Measurements from ENCODE around the gene TPD52L1. TPM values are rescaled to one million over a fixed set of nuclear protein-coding genes. Genes with fewer than 3 reads are reported as not detected.
"Not testable (repeated sequence)": the region's sequence is repeated elsewhere in the genome, so short reads cannot be mapped to it uniquely, and the experiment has no call there.

The TPD52L1 gene, protein sequence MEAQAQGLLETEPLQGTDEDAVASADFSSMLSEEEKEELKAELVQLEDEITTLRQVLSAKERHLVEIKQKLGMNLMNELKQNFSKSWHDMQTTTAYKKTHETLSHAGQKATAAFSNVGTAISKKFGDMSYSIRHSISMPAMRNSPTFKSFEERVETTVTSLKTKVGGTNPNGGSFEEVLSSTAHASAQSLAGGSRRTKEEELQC
- 1.4 TPM for total RNA-seq

DNA sequence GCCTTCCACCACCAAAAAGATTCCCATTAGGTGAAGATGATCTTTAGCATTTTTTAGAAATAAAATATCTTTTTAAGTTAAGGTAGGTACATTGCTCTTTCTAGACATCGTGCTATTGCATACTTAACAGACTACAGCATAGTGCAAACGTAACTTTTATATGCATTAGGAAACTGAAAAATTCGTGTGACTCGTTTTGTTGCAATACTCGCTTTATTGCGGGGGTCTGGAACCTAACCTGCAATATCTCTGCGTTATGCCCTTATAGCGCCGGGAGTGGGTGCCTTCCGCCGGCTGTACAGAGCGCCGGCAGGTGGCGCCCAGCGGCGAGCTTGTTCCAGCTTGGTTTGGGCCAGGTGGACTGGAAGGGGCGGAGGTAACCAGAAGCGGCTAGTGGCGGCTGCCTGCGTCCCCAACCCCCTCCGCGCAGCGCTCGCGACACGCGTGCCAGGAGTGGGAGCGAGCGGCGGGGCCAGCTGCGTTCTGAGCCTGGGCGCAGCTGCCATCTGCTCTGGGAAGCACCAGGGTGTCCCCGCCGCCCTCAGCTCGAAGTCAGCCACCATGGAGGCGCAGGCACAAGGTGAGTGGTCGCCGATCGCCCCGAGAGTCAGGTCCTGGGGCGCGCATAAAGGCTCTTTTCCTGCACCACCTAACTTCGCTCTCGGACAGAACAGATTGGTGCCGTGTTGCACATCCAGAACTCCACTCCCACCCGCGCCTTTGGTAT, at the start of gene TPD52L1:
Gene TPD52L1 (plus strand): TSS at position 383 of the 727 bp plus-strand sequence. CDS start 179 bp downstream, at position 562.
- DNase-seq, result peak; percentile 72

DNA sequence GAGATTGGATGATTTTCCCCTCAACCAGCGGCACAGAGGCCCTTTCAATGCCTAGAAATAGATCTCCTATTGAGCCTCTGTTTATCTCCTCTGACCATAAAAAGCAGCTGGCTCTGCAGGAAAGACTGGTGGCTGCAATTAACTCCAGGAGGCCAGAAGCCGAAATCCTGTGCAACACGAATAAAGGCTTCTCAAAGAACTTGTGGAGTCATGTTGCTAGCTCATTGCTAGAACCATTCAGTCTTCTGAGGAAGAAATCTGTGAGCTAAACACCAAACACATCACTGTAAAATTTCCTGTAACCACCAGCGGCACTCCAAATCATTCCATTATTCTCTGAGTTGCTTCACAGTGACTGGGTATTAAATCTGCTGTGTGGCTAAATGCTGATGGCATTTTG, 49.1 kb upstream of the TPD52L1 start:
- no peak for DNase-seq

DNA sequence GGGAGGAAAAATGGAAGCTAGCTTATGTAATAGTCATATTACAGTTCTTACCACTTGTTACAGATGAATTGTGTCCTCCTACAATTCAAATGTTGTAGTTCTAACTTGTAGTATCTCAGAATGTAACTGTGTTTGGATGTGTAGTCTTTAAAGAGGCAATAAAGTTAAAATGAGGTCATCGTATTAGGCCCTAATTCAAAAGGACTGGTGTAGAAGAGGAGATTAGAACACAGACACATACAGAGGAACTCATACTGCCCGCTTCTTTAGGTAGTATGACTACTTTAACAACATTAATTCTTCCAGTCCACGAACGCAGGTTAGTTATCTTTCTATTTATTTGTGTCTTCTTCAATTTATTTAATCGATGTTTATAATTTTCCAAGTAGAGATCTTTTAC, 46.5 kb upstream of the TPD52L1 start:
- DNase-seq, result no peak

DNA sequence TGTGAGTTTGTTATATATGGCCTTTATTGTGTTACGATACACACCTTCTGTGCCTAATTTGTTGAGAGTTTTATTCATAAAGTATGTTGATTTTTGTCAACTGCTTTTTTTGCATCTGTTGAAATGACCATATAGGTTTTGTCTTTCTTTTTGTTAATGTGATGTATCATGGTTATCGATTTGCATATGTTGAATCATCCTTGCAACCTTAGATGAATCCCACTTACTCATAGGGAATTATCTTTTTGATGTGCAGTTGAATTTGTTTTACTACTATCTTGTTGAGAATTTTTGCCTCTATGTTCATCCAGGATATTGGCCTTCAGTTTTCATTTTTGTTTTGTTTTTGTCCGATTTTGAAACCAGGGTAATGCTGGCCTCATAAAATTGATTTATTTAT, 45.7 kb upstream of the TPD52L1 start:
- DNase-seq, result no peak

DNA sequence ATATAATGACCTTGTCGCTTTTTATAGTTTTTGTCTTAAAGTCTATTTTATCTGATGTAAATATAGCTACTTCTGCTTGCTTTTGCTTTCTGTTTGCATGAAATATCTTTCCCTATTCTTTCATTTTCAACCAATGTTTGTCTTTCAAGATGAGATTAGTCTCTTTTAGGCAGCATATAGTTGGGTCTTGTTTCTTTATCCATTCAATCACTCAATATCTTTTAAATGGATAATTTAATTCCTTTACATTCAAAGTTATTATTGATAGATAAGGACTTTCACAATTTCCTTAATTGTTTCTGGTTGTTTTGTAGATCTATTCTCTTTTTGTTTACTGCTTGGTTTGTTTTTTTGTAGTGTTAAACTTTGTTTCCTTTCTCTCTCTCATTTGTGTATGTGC, 43.5 kb upstream of the TPD52L1 start:
- DNase-seq, result no peak

DNA sequence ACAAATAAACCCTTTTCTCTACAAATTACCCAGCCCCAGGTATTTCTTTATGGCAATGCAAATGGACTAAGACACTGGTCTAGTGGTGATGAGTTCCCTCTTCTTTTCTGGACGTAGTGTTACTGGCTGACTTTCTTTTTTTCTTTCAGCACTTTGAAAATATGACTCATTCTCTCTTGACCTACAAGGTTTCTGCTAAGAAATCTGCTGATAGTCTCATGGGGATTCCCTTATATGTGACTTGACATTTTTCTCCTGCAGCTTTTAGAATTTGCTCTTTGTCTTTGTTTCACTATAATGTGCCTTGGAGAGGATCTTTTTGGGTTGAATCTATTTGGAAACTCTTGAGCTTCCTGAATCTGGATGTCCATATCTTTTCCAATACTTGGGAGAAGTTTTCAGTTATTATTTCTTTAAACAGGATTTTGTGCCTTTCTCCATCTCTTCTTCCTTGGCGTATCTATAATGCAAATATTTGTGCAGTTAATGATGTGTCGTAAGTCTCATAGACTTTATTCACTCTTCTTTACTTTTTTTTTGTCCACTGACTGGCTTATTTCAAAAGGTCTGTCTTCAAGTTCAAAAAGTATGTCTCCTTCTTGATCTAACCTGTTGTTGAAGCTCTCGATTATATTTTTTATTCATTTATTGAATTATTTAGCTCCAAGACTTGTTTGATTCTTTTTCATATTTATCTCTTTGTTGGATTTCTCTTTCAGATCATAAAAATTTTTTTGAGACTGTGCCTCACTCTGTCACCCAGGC, 42.2 kb upstream of the TPD52L1 start:
- no peak for DNase-seq

DNA sequence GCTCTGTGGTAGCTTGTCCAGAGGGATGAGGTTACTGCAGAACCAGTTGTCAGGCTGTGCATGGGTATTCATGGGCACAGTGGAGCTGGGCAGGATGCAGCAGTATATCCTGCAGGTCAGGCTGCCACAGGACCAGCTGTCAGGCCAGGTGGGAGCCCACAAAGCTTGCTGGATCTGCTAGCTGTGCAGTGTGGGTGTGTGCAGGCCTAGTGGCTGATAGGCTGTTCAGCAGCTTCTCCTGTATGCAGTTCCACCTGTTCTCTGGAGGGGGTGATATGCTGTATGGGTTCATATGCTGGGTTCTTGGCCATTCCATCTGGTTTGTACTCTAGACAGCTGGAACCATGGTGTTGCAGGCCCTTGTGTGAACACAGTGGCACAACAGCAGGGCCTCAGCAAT, 40.6 kb upstream of the TPD52L1 start:
- DNase-seq, result no peak

DNA sequence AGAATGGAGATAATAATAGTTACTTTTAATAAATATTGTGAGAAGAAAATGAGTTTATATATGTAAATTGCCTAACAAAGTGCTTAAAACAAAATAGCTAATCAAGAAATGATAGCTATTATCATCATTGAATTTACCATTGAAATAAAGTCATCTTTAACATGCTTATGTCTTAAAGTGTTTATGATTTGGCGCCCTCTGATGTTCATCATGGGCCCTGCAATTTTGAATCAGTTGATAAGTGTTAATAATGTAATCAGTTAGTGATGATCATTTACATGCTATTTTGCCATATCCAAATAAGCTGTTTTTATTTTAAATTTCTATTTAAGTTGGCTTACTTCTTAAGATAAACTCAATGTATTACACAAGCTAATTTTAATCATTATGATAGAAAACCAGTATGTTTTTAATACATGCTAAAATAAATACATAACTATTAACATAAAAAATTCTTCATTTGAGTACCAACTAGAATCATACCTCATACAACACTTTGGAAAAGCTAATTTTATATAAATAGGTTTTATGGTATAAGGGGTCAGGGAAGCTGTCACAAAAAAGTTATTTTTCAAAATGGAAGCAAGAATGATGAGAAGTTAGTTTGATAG, 39.2 kb upstream of the TPD52L1 start:
- DNase-seq, result no peak

DNA sequence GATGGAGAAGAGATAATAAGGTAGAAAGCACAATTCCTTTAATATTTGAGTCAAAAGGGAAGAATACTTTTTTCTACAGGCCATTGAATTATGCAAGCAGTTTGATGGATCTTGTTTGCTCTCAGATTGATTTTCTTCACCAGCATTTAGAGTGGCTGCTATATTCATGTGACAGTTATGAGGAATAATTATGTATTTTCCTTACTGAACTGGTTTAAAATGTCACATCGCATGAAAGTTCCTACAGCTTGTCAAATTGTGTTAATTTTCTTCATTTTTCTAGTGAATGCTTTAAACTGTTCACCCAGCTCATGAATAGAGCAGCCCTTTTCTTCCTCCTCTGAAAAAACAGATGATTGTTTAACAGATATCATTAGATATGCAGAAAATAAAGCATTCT, 37.4 kb upstream of the TPD52L1 start:
- no peak for DNase-seq

DNA sequence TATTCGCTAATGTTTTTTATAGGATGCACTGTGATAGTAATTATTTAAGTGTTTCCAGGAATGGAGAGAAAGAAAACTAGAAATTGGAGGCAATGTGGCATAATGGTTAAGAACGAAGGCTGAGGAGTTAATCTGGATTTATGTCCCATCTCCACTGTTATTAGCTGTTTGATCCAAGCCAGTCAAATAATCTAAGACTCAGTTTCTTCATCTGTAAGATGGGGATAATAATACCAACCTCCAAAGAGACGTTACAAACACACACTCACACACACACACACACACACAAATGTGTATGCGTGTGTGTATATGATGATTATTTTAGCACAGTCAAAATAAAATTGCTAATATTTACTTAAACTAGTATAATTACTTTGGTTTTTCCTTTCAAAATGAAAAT, 36.9 kb upstream of the TPD52L1 start:
- DNase-seq, result no peak

DNA sequence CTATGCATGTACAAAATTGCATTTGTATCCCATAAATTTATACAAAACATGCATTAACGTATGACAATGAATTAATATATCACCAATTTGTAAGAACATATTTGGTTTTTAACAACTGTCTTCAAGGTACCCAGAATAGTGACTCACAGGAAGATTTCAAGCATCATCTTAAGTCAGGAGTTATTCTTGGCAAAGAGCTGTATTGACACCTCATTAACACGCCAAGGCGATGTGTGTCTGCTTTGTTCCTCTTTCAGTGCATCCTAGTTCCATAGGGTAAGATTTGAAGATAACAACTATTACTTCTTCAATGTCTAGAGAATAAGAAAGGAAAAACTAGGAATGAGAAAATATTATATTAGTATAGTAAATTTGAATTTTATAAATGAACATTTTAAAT, 35.8 kb upstream of the TPD52L1 start:
- DNase-seq, result no peak

DNA sequence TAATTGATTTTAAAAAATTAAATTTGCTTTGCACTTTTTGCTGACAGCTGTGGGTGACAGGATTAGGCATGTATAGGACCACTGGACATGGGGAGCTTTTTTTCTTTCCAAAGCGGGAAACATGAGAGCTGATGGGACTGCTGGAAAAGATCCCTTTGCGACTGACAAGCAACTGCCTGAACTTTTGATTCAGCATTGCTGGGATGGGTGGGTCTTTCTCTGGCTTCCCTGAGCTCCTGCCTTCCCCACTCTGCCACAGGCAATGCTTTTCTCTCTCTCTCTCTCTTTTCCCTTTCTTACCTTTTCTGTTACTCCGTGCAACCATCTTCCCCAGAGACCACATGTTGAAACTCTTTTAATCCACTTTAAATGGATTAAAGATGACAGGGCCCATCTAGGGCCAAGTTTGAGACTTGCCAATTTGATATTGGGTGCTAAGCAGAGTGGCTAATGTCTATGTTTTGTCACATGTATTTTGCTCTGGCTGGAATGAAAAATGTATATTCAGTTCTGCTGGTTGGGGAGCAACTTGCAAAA, 33.5 kb upstream of the TPD52L1 start:
- no peak for DNase-seq

DNA sequence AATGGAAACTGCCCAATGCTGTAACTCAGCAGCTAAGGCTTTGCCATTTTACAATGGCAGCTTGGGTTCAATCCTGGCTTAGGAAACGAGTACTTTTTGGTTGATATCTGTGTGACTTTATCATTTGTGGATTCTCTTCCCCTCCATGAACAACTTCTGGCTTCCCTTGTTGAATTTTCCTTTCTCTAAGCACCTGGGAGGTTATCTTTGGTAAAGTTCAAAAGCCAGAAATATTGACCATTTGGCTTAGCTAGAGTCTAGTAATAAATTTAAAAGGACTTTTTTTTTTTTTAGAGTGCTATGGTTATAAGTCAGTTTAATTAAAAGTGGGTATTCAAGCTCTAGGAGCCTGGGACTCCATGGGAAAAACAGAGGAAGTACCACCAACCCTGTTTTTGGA, 31.7 kb upstream of the TPD52L1 start:
- DNase-seq, result no peak

DNA sequence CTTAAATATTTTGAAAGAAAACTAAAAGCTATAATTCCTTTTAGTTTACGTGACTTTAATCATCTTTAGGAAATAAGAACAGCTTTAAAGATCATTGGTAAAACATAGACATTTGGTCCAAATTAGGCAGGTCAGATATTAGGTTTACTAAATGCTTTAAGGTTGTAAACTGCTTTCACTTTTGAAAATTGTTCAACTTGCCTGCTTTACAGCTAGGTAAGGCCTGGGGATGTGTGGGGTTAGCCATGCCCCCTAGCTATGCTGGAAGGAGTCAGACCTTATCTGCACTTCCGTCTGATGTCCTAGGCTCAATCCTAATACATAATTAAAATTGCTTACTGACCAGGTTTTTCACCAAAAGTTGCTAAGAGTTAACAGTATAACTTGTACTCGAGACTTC, 30.5 kb upstream of the TPD52L1 start:
- DNase-seq, result no peak

DNA sequence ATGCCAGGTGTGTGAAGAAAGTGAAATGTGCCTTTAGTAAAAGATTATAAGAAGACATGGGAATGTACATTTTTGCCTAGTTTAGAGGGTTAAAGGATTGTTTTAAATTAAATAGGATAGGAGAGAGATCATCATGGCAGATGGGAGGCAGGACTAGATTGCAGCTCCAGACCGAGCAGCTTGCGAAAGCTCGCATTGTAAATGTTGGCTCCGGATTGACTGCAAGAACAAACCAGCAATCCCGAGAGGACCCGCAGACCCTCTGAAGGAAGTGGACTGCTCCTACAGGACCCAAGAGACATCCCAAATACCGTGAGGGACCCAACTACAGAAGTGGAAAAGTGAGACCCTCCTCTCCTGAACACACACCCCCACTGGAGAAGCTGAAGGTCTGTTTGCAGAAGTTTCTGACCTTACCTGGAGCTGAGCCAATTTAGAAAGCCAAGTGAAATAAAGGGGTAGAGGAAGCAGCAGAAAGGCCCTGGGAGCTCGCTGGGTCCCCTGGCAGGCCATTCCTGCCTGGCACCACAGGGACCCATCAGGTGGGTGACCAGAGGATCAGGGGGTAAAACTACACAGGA, 30.0 kb upstream of the TPD52L1 start:
- no peak for DNase-seq

DNA sequence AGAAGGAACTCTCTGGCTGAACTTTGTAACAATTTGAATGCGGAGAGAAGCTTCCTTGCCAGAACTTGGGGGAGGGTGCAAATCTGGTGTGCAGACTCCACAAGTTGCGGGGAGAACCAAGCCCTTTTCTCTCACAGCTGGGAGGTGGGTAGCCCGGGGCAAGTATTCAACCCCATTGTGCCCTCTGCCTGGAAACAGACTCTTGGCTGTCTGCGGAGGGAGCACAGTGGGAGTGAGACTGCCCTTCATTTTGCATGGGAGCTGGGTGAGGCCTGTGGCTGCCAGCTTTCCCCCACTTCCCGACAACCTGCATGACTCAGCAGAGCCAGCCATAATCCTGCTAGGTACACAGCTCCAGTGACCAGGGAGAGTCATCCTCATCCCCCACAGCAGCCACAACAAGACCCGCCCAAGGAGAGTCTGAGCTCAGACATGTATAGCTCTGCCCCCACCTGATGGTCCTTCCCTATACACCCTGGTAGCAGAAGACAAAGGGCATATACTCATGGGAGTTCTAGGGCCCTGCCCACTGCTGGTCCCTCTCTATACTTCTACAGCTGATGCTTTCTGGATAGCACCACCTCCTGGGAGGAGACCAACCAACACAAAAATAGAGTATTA, 29.4 kb upstream of the TPD52L1 start:
- DNase-seq, result no peak

DNA sequence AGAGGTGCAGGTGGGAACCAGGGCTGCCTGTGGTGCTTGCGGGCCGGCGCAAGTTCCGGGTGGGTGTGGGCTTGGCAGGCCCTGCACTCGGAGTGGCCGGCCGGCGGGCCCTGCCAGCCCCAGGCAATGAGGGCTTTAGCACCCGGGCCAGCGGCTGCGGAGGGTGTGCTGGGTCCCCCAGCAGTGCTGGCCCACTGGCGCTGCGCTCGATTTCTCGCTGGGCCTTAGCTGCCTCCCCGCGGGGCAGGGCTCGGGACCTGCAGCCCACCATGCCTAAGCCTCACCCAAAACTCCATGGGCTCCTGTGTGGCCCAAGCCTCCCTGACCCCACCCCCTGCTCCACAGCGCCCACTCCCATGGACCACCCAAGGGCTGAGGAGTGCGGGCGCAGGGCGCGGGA, 27.7 kb upstream of the TPD52L1 start:
- not testable (repeated sequence) for DNase-seq

DNA sequence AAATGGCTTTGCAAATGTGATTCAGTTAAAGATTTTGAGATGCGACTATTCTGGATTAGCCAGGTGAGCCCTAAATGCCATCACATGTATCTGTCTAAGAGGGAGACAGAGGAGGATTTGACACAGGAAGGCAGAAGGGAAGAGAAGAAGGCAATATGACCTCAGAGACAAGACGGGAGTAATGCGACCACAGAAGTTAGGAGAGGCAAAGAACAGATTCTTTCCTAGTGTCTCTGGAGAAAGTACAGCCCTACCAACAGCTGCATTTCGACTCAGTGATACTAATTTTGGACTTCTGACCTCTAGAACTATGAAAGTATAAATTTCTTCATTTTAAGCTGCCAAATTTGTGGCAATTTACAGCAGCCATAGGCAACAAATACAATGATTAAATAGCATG, 24.2 kb upstream of the TPD52L1 start:
- DNase-seq, result no peak

DNA sequence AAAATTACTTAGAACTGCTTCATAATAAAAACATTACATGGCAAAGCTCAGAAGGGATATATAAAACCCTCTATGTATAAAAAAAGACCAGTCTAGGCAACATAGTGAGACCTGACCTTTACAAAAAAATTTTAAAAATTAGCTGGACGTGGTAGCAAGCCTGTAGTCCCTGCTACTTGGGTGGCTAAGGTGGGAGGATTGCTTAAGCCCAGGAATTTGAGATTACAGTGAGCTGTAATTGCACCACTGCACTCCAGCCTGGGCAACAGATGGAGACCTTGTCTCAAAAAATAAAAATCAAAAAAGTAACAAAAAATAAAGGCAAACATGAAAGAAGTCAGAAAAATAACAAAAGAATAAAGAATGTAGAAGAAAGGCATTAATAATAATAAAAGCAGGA, 21.5 kb upstream of the TPD52L1 start:
- DNase-seq, result no peak

DNA sequence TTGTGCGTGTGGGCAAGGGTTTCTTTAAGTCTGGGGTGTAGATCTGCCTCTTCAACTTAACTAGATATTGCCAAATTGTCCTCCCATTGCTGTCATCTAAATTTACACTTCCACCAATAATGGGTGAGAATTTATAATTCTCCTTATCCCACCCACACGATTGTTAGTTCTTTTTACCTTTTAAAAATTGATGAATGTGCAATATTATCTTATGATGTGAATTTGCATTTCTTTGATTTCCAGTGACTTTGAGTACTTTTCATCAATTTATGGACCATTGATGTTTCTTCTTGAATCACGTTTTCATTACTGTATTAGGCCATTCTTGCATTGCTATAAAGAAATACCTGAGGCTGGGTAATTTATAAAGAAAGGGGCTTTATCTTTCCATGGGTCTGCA, 17.2 kb upstream of the TPD52L1 start:
- no peak for DNase-seq

DNA sequence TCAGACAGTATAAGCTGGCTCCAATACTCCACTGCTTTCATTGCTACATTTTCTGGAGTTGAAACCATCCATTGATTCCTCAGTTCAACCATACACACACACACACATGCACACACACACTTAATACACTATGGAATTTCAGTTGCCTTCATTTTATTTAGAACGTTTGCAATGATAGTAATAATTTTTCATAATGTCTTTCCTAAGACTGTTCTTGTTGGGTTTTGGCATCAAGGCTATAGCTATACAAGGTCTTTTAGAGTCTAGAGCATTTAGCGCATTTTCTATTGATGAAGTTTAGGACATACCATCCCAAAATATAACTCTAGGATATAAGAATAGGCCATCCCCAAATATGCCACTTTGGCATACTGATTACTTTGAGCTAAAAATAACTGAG, 15.5 kb upstream of the TPD52L1 start:
- no peak for DNase-seq

DNA sequence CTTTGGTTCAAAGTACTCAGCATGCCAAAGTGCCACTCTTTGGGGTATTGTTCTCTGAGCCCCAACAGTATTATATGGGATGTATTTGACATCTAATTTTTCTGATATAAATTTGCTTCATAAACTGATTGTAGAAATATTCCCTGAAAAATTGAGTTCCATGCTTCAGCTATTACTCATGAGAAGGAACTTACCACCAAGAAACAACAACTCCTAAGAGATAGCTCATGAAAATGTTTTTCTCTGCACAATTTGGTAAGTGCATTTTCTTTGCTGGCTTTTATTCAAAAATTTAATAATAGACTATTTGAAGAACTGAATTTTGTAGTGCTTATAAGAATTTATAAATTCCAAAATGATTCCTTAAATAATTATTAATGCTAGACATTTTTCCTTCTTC, 12.8 kb upstream of the TPD52L1 start:
- DNase-seq, result no peak

All from occipital lobe (tissue), 2 donors.